MM.1S (cell line): ENCODE measurements around the gene TTLL5.

Experiments
- DNase-seq: peaks from one replicate; pipeline ENCODE4 v3.0.0-alpha.2; 2015
- H2AFZ ChIP-seq: fragments of 300-600 bp; sonication (generic); 2 replicates; pipeline ENCODE4 v1.6.0; 2016; ENCODE audit warnings: antibody characterized with exemption, low read length
- H3F3A ChIP-seq: fragments of 300-600 bp; sonication (generic); 2 replicates; pipeline ENCODE4 v1.6.1; 2016; ENCODE audit warnings: mild to moderate bottlenecking, antibody characterized with exemption, low read length, moderate library complexity, mixed read lengths; ENCODE audit not compliant: insufficient read depth
- H3K27ac ChIP-seq: fragments of 300-600 bp; sonication (generic); 2 replicates; pipeline ENCODE4 v1.5.1; 2016; ENCODE audit warnings: mild to moderate bottlenecking, low read length
- H3K27me3 ChIP-seq: fragments of 300-600 bp; sonication (generic); replicated peaks from 2 replicates; pipeline ENCODE4 v1.6.0; 2016; ENCODE audit warnings: low read length; ENCODE audit not compliant: insufficient read depth
- H3K36me3 ChIP-seq: fragments of 300-600 bp; sonication (generic); replicated peaks from 2 replicates; pipeline ENCODE4 v1.6.1; 2016; ENCODE audit warnings: mild to moderate bottlenecking, low read length, mixed read lengths; ENCODE audit not compliant: insufficient read depth
- H3K4me1 ChIP-seq: fragments of 300-600 bp; sonication (generic); 2 replicates; pipeline ENCODE4 v1.6.1; 2016; ENCODE audit warnings: low read length, mixed read lengths
- H3K4me2 ChIP-seq: fragments of 300-600 bp; sonication (generic); 2 replicates; pipeline ENCODE4 v1.6.0; 2016; ENCODE audit warnings: low read depth, low read length
- H3K4me3 ChIP-seq: fragments of 300-600 bp; sonication (generic); 2 replicates; pipeline ENCODE4 v1.5.1; 2016; ENCODE audit warnings: low read length, mixed read lengths
- H3K79me2 ChIP-seq: fragments of 300-600 bp; sonication (generic); 2 replicates; pipeline ENCODE4 v1.6.1; 2016; ENCODE audit warnings: mixed run types, low read length, mixed read lengths
- H3K9ac ChIP-seq: fragments of 300-600 bp; sonication (generic); 2 replicates; pipeline ENCODE4 v1.6.1; 2016; ENCODE audit warnings: low read length, mixed read lengths
- H3K9me2 ChIP-seq: fragments of 300-600 bp; sonication (generic); replicated peaks from 2 replicates; pipeline ENCODE4 v1.6.1; 2016; ENCODE audit warnings: mild to moderate bottlenecking, low read length, mixed read lengths; ENCODE audit not compliant: insufficient read depth
- H3K9me3 ChIP-seq: fragments of 300-600 bp; sonication (generic); replicated peaks from 2 replicates; pipeline ENCODE4 v1.6.1; 2016; ENCODE audit warnings: mild to moderate bottlenecking, low read length, mixed read lengths; ENCODE audit not compliant: insufficient read depth
- H4K20me1 ChIP-seq: fragments of 300-600 bp; sonication (generic); 2 replicates; pipeline ENCODE4 v1.6.1; 2016; ENCODE audit warnings: mild to moderate bottlenecking, low read length, moderate library complexity, mixed read lengths; ENCODE audit not compliant: insufficient read depth
- CTCF ChIP-seq: fragments of 300-600 bp; sonication (generic); IDR thresholded peaks from 2 replicates; pipeline ENCODE4 v1.5.1; 2016; ENCODE audit warnings: antibody characterized with exemption, low read length, mixed read lengths
- EZH2 ChIP-seq: fragments of 300-600 bp; sonication (generic); optimal IDR thresholded peaks from 2 replicates; pipeline ENCODE3; 2017; ENCODE audit warnings: low read depth, mild to moderate bottlenecking, antibody characterized with exemption, low read length, mixed read lengths
- EZH2phosphoT487 ChIP-seq: fragments of 300-600 bp; sonication (generic); IDR thresholded peaks from 2 replicates; pipeline ENCODE4 v1.6.1; 2018; ENCODE audit warnings: antibody characterized with exemption, low read length

The TTLL5 gene

GRCh38 chr14:75770635-75771034 lies 109.6 kb downstream of the TTLL5 start:
- no peaks in the 10 kb centered on the region for H3K36me3 ChIP-seq
- H3K9me3 ChIP-seq = no peaks in the 10 kb centered on the region
- no peak overlapping the region for H3K4me2 ChIP-seq
- H3K27me3 ChIP-seq = no peaks in the 10 kb centered on the region
- H3K27ac ChIP-seq = no peak overlapping the region
- H3K9ac ChIP-seq = no peak overlapping the region
- H3F3A ChIP-seq = no peaks in the 10 kb centered on the region
- no peak for TF ChIP-seq EZH2phosphoT487
- no peak for TF ChIP-seq CTCF
- TF ChIP-seq EZH2 = no peak
- H3K9me2 ChIP-seq = no peaks in the 10 kb centered on the region
- H3K79me2 ChIP-seq = no peaks in the 10 kb centered on the region
- H4K20me1 ChIP-seq = no peaks in the 10 kb centered on the region
- no peak overlapping the region for H3K4me3 ChIP-seq
- H3K4me1 ChIP-seq = no peaks in the 10 kb centered on the region
- H2AFZ ChIP-seq = no peak overlapping the region
- DNase-seq = no peak

GRCh38 chr14:75771595-75771994 lies 110.5 kb downstream of the TTLL5 start:
- Histone ChIP-seq H3K9me2 (no peaks in the 10 kb centered on the region), H3K9ac (no peak overlapping the region), H3K4me1 (no peaks in the 10 kb centered on the region), H3K9me3 (no peaks in the 10 kb centered on the region), H4K20me1 (no peaks in the 10 kb centered on the region), H3K79me2 (no peaks in the 10 kb centered on the region), H3K4me2 (no peak overlapping the region), H3K27ac (no peak overlapping the region), H3K4me3 (no peak overlapping the region), H3K36me3 (no peaks in the 10 kb centered on the region), H3F3A (no peaks in the 10 kb centered on the region), H3K27me3 (no peaks in the 10 kb centered on the region), H2AFZ (no peak overlapping the region)
- TF ChIP-seq EZH2 (no peak), CTCF (no peak), EZH2phosphoT487 (no peak)
- DNase-seq = no peak

- no peak for DNase-seq
- no peak overlapping the region for H3K4me3 ChIP-seq
- H3K36me3 ChIP-seq = no peaks in the 10 kb centered on the region
- no peaks in the 10 kb centered on the region for H3K79me2 ChIP-seq
- H2AFZ ChIP-seq = no peak overlapping the region
- no peaks in the 10 kb centered on the region for H3K27me3 ChIP-seq
- H3K9me3 ChIP-seq = no peaks in the 10 kb centered on the region
- no peaks in the 10 kb centered on the region for H3K9me2 ChIP-seq
- no peak overlapping the region for H3K27ac ChIP-seq
- TF ChIP-seq EZH2 (no peak), EZH2phosphoT487 (no peak), CTCF (no peak)
- H3F3A ChIP-seq = no peaks in the 10 kb centered on the region
- no peak overlapping the region for H3K9ac ChIP-seq
- no peak overlapping the region for H3K4me2 ChIP-seq
- H3K4me1 ChIP-seq = no peaks in the 10 kb centered on the region
- H4K20me1 ChIP-seq = no peaks in the 10 kb centered on the region
Observed at GRCh38 chr14:75773046-75773445, 112.0 kb downstream of the TTLL5 start.
